GM21825 (cell line): ENCODE measurements around the gene BAHCC1.
"Not testable (repeated sequence)": the region's sequence is repeated elsewhere in the genome, so short reads cannot be mapped to it uniquely, and the experiment has no call there.

Experiments used
- ATAC-seq: cut with Tn5 transposase; IDR thresholded peaks from one replicate; pipeline ENCODE4 v1.9.1; 2021; ENCODE audit warnings: mild to moderate bottlenecking, moderate library complexity; ENCODE audit not compliant: unreplicated experiment

Gene BAHCC1

GRCh38 chr17:81394921-81395599 is at the start of gene BAHCC1:
Gene BAHCC1, plus strand, starts transcription at chr17:81395457. Its CDS starts 4,283 bp downstream, at chr17:81399740.
- no peak for ATAC-seq

GRCh38 chr17:81346090-81346907 is 49.0 kb upstream of the BAHCC1 start:
- peak; percentile 72 for ATAC-seq

DNA sequence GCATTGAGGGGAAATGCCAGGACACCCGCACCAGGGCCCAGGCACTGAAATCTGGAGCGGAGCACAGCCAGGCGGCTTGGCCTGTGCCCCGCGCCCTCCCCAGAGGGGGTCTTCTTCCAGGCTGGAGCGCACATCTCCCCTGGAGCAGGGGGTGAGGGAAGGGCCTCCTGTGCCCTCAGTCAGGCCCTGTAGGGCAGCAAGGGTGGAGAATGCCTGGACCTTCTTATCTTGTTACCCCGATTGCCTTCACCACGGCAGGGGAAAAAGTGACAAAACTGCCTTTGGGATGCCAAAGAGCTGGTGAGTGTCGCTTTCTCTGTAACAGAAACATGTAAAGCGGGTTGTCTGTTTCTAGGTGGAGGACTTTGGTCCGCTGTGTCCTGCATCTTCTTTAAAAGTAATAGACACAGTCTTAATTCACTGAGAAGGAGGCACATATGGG is 48.3 kb upstream of the BAHCC1 start:
- ATAC-seq, result no peak

DNA sequence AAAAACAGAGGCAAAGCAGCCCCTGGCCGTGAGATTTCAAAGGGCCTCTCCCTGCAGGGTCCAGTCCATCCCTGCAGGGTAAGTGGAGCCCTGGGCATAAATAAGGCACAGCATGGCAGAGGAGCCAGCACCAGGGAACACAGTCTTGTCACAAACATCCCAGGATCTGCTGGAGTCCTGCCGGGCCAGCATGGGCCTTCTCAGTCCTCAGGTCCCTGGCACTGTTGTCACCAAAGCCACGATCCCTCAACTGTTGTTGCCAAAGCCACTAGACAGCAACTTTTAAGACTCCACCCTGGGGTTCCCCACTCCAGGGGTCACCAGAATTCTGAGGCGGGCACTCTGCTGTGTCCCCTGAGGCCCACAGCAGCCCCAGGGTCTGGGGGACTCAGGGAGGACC is 47.8 kb upstream of the BAHCC1 start:
- ATAC-seq, result no peak

DNA sequence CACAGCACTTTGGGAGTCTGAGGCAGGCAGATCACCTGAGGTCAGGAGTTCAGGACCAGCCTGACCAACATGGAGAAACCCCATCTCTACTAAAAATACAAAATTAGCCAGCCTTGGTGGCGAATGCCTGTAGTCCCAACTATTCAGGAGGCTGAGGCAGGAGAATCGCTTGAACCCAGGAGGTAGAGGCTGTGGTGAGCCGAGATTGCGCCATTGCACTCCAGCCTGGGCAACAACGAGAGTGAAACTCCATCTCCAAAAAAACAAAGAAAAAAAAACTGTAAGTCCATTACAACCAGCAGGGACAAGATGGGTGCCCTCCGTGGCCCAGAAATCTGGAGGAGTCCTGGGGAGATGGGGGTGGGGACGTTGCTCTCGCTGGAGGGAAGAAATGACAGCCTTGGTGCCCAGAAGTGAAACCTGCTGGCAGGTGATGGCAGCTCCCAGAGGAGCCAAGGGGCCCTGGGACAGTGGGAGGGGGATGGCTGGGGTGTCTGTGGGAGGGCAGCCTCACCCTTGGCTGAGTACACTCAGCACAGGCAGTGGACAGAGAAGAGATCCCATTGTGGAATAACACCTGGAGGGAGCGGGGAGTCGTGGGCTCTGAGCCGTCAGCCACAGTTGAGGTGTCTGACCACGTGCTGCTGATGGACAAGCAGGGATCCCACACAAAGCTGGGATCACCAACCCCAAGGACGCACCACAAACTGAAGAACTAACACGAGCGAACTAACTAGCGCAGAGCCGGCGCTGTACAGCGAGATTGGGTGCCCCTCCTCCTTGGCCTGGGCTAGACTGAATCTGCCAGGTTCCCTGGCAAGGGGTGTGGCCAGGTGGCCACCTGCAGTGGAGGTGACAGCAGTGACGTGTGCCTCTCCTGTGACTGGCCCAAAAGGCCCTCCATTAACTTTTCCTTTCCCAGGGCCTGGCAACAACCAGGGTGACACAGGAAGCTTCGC is 46.9 kb upstream of the BAHCC1 start:
- no peak for ATAC-seq

GRCh38 chr17:81349397-81350319 is 45.6 kb upstream of the BAHCC1 start:
- no peak for ATAC-seq

DNA sequence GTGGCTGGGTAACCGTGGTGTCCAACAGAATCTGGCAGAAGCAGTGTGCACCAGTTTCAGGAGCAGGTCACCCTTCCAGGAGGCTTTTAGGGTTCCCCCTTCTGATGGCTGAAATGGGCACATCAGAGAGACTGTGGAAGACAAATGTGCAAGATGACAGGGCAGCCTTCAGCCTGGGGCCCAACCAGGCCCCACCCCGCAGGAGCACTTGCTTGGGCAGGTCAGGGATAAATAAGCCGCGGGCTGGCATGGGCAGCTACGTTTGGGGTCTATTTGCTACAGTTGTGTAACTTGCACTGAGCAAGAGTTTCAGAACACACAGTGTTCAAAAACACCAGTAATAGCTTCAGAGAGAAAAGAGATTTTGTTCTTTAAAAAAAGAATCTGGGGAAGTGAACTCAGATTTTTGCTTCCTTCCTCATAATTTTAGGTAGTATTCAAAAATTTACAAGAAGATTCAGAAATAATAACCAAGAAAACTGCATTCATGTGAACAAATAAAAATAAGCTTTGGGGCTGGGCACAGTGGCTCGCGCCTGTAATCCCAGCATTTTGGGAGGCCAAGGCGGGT is 44.9 kb upstream of the BAHCC1 start:
- no peak for ATAC-seq

- ATAC-seq, result not testable (repeated sequence)
Measured at GRCh38 chr17:81351329-81352052, 43.8 kb upstream of the BAHCC1 start.

DNA sequence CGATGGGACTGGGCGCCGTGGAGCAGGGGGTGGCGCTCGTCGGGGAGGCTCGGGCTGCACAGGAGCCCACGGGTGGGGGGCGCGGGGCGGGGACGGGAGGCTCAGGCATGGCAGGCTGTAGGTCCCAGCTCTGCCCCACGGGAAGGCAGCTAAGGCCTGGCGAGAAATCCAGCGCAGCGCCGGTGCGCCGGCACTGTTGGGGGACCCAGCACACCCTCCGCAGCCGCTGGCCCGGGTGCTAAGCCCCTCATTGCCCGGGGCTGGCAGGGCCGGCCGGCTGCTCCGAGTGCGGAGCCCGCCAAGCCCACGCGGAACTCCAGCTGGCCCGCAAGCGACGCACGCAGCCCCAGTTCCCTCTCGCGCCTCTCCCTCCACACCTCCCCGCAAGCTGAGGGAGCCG is 43.2 kb upstream of the BAHCC1 start:
- not testable (repeated sequence) for ATAC-seq

DNA sequence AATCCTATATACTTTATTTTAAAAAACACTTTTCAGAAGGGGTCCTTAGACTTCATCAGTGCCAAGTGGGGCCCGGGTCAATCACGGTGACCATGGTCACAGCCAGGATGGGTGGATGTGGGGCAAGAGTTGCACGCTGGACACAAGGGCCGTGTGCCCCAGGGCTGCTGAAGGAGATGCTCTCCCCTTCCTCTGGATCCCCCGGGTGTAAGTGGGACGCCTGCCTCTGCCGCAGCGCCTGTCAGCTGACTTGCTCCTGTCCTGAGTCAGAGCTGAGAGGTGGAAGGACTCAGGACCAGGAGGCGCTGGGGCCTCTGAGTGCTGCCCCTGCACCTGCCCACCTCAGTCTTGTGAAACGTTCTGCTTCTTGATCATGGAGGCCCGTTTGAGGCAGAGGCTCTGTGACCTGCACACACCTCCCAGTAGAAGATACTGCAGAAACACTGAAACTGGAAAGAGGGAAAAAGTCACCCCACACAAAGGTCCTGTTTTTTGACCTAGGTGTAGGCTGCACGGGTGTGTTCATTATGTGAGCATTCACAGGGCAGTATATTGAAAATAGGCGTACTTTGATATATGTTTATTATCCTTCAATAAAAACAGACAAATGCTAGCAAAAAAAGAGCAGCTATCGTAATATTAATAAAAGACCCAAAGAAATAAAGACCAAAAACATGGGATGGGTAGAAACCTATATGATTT is 40.9 kb upstream of the BAHCC1 start:
- ATAC-seq, result no peak

GRCh38 chr17:81354954-81355347 is 40.3 kb upstream of the BAHCC1 start:
- no peak for ATAC-seq

GRCh38 chr17:81359218-81359617 is 36.0 kb upstream of the BAHCC1 start:
- ATAC-seq, result no peak

DNA sequence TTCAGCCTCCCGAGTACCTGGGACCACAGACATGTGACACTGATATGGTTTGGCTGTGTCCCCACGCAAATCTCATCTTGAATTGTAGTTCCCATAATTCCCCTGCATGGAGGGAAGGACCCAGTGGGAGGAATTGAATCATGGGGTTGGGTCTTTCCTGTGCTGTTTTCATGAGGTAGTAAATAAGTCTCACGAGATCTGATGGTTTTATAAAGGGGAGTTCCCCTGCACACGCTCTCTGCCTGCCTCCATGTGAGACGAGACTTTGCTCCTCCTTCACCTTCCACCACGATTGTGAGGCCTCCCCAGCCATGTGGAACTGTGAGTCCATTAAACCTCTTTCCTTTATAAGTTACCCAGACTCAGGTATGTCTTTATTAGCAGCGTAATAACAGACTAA is 33.3 kb upstream of the BAHCC1 start:
- ATAC-seq, result not testable (repeated sequence)

- ATAC-seq, result no peak
Measured at GRCh38 chr17:81364278-81365147, 30.7 kb upstream of the BAHCC1 start.

GRCh38 chr17:81365148-81365600 is 30.1 kb upstream of the BAHCC1 start:
- no peak for ATAC-seq

DNA sequence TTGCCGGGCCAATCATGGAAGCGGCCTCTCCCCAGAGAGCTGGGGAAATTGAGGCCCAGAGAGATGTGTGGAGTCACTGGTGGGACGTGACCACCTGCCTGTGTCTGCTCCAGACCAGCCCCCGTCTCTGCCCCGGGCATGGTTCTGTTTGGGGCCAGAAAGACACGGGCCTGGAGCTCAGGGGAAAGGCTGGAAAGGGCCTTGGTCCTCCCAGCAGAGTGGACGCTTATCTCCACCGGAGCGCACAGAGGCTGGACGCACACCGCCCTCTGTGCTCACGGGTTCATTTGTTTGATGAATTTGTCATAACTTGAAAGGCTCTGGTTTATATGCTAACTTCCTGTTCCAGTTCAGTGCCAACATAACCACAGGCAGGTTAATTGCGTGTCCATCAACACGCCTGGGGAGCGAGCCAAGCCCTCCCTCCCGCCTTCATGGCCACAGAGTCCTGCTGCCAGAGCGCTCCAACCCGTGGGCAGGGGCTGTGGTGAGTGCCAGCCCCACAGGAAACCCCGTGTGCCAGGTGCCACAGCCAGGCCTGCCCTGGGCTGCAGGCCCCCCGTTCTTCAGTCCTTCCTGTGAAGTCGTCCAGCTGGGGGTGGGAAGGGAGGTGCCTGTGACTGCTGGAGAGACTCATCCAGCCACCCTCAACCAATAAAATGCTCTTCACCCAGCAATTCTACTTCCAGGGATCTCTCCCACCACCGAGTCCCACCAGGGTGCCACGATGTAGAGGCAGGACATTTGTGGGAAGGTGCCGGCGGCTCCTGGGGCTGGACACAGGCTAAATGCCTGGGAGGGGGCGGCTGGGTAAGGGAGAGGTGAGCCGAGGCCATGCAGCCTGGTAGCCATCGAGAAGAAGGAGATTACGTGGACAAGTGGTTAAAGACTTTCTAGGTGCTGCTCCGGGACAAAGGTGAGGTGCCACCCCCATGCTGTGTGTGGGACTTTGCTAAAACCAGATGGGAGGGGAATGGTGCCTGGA is 29.4 kb upstream of the BAHCC1 start:
- ATAC-seq, result no peak
